Sigmoid colon (tissue), 4 donors: Measurements from ENCODE around the gene DONSON.

ENCODE experiments used
- EP300 ChIP-seq, 4 donors: sonication (generic); formaldehyde crosslinking; IDR thresholded peaks; one replicate each; pipeline ENCODE4 v1.6.1; 2017; ENCODE audit warnings: antibody characterized with exemption in 4 of 4
- POLR2A ChIP-seq, 2 donors: fragments of 450-650 bp; IDR thresholded peaks; one replicate each; pipeline ENCODE4 v1.6.1; 2016; ENCODE audit warnings: antibody characterized with exemption in 2 of 2, mild to moderate bottlenecking in 2 of 2, moderate library complexity in 2 of 2
- POLR2AphosphoS5 ChIP-seq, 4 donors: sonication (generic); formaldehyde crosslinking; IDR thresholded peaks; one replicate each; pipeline ENCODE4 v1.6.1; 2017; ENCODE audit warnings: antibody characterized with exemption in 4 of 4
- TF ChIP-seq, protein P1 (sequence below), 4 experiments: fragments of 450-650 bp in 3 of 4; fragments of 200-600 bp in 1 of 4; IDR thresholded peaks; one replicate each; pipeline ENCODE4 v1.5.1; 2016 to 2019; ENCODE audit warnings: antibody characterized with exemption in 4 of 4, mild to moderate bottlenecking in 3 of 4, moderate library complexity in 2 of 4

DNA sequence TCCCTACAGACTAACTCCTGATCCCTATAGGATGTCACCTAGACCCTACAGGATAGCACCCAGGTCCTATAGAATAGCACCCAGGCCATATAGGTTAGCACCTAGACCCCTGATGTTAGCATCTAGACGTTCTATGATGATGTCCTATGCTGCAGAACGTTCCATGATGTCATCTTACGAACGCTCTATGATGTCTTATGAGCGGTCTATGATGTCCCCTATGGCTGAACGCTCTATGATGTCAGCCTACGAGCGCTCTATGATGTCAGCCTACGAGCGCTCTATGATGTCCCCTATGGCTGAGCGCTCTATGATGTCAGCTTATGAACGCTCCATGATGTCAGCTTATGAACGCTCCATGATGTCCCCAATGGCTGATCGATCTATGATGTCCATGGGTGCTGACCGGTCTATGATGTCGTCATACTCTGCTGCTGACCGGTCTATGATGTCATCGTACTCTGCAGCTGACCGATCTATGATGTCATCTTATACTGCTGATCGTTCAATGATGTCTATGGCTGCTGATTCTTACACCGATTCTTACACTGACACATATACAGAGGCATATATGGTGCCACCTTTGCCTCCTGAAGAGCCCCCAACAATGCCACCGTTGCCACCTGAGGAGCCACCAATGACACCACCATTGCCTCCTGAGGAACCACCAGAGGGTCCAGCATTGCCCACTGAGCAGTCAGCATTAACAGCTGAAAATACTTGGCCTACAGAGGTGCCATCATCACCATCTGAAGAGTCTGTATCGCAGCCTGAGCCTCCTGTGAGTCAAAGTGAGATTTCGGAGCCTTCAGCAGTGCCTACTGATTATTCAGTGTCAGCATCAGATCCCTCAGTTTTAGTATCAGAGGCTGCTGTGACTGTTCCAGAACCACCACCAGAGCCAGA is 36.1 kb downstream of the DONSON start:
- TF ChIP-seq, protein P1, sequence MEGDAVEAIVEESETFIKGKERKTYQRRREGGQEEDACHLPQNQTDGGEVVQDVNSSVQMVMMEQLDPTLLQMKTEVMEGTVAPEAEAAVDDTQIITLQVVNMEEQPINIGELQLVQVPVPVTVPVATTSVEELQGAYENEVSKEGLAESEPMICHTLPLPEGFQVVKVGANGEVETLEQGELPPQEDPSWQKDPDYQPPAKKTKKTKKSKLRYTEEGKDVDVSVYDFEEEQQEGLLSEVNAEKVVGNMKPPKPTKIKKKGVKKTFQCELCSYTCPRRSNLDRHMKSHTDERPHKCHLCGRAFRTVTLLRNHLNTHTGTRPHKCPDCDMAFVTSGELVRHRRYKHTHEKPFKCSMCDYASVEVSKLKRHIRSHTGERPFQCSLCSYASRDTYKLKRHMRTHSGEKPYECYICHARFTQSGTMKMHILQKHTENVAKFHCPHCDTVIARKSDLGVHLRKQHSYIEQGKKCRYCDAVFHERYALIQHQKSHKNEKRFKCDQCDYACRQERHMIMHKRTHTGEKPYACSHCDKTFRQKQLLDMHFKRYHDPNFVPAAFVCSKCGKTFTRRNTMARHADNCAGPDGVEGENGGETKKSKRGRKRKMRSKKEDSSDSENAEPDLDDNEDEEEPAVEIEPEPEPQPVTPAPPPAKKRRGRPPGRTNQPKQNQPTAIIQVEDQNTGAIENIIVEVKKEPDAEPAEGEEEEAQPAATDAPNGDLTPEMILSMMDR (IDR thresholded peaks at IDR 0.05), result no peak
- TF ChIP-seq POLR2A (IDR thresholded peaks at IDR 0.05), result no peak
- TF ChIP-seq EP300 (IDR thresholded peaks at IDR 0.05), result no peak
- TF ChIP-seq POLR2AphosphoS5 (IDR thresholded peaks at IDR 0.05), result peak in 1 of 4 donors; percentile 11
